H9 (cell line): ENCODE results near the gene ZNF821. TPM values are rescaled to one million over a fixed set of nuclear protein-coding genes. Genes with fewer than 3 reads are reported as not detected.

Experiments
- DNase-seq: peaks from one replicate; pipeline ENCODE4 v3.0.0-alpha.2; 2017
- H2AFZ ChIP-seq: one replicate; pipeline ENCODE4 v1.6.1; 2013; ENCODE audit warnings: mild to moderate bottlenecking, low read length, control low read depth, moderate library complexity
- H2AK5ac ChIP-seq: 2 replicates; pipeline ENCODE4 v1.6.1; 2013; ENCODE audit warnings: low read length, control low read depth, mixed read lengths; ENCODE audit not compliant: insufficient read length
- H2BK120ac ChIP-seq: one replicate; pipeline ENCODE4 v1.6.1; 2013; ENCODE audit warnings: low read depth, mild to moderate bottlenecking, low read length, control low read depth, inconsistent platforms; ENCODE audit not compliant: poor library complexity, severe bottlenecking
- H2BK12ac ChIP-seq: 2 replicates; pipeline ENCODE4 v1.6.1; 2013; ENCODE audit warnings: low read length, control low read depth, mixed read lengths, low read depth; ENCODE audit not compliant: insufficient read length
- H2BK15ac ChIP-seq: 2 replicates; pipeline ENCODE4 v1.6.1; 2013; ENCODE audit warnings: low read depth, low read length, control low read depth
- H2BK20ac ChIP-seq: one replicate; pipeline ENCODE4 v1.6.1; 2013; ENCODE audit warnings: low read depth, mild to moderate bottlenecking, low read length, control low read depth, inconsistent platforms; ENCODE audit not compliant: poor library complexity, severe bottlenecking
- H2BK5ac ChIP-seq: 2 replicates; pipeline ENCODE4 v1.6.1; 2013; ENCODE audit warnings: low read length, control low read depth, mixed read lengths; ENCODE audit not compliant: insufficient read length
- H3K14ac ChIP-seq: 2 replicates; pipeline ENCODE4 v1.6.1; 2013; ENCODE audit warnings: low read length, control low read depth; ENCODE audit not compliant: insufficient read depth
- H3K18ac ChIP-seq: 2 replicates; pipeline ENCODE4 v1.6.1; 2013; ENCODE audit warnings: low read depth, mild to moderate bottlenecking, mixed read lengths, low read length, control low read depth; ENCODE audit not compliant: insufficient read length
- H3K23ac ChIP-seq: 2 replicates; pipeline ENCODE4 v1.6.1; 2013; ENCODE audit warnings: low read length, control low read depth, mixed read lengths, low read depth; ENCODE audit not compliant: insufficient read length
- H3K23me2 ChIP-seq: 2 replicates; pipeline ENCODE4 v1.6.1; 2013; ENCODE audit warnings: low read depth, mild to moderate bottlenecking, mixed read lengths, low read length, control low read depth; ENCODE audit not compliant: insufficient read length, poor library complexity, severe bottlenecking
- H3K27ac ChIP-seq: 2 replicates; pipeline ENCODE4 v1.5.1; 2013; ENCODE audit warnings: low read length, control low read depth, mixed read lengths, low read depth; ENCODE audit not compliant: insufficient read length
- H3K27me3 ChIP-seq: 2 replicates; pipeline ENCODE4 v1.6.1; 2013; ENCODE audit warnings: low read length, control low read depth, inconsistent platforms; ENCODE audit not compliant: insufficient read depth
- H3K4ac ChIP-seq: 2 replicates; pipeline ENCODE4 v1.6.1; 2013; ENCODE audit warnings: low read depth, mild to moderate bottlenecking, control low read depth, inconsistent platforms, low read length, moderate library complexity
- H3K4me1 ChIP-seq: 2 replicates; pipeline ENCODE4 v1.6.1; 2013; ENCODE audit warnings: low read length, control low read depth, inconsistent platforms; ENCODE audit not compliant: insufficient read depth
- H3K4me2 ChIP-seq: 2 replicates; pipeline ENCODE4 v1.6.1; 2013; ENCODE audit warnings: low read length, control low read depth, mixed read lengths; ENCODE audit not compliant: insufficient read length, insufficient read depth
- H3K56ac ChIP-seq: 2 replicates; pipeline ENCODE4 v1.6.1; 2013; ENCODE audit warnings: low read depth, mild to moderate bottlenecking, mixed read lengths, low read length, control low read depth; ENCODE audit not compliant: insufficient read length
- H3K79me1 ChIP-seq: 2 replicates; pipeline ENCODE4 v1.6.1; 2013; ENCODE audit warnings: low read depth, mild to moderate bottlenecking, moderate library complexity, low read length, control low read depth, inconsistent platforms; ENCODE audit not compliant: insufficient read depth, poor library complexity, severe bottlenecking
- H3K79me2 ChIP-seq: 2 replicates; pipeline ENCODE4 v1.6.1; 2013; ENCODE audit warnings: low read length, control low read depth, inconsistent platforms; ENCODE audit not compliant: insufficient read depth
- H3K9ac ChIP-seq: 2 replicates; pipeline ENCODE4 v1.6.1; 2013; ENCODE audit warnings: low read length, control low read depth, mixed read lengths; ENCODE audit not compliant: insufficient read length; ENCODE audit errors: extremely low read depth
- H3K9me3 ChIP-seq: one replicate; pipeline ENCODE4 v1.6.1; 2013; ENCODE audit warnings: low read depth, low read length, inconsistent platforms; ENCODE audit not compliant: control insufficient read depth
- H3T11ph ChIP-seq: one replicate; pipeline ENCODE4 v1.6.1; 2013; ENCODE audit warnings: mild to moderate bottlenecking, low read length, control low read depth, inconsistent platforms
- H4K20me1 ChIP-seq: one replicate; pipeline ENCODE4 v1.6.1; 2013; ENCODE audit not compliant: control insufficient read depth, insufficient read length, insufficient read depth
- H4K5ac ChIP-seq: 2 replicates; pipeline ENCODE4 v1.6.1; 2013; ENCODE audit warnings: low read depth, mild to moderate bottlenecking, mixed read lengths, low read length, control low read depth; ENCODE audit not compliant: insufficient read length
- H4K8ac ChIP-seq: replicated peaks from 2 replicates; pipeline ENCODE4 v1.6.1; 2013; ENCODE audit warnings: low read length, control low read depth, mixed read lengths, low read depth; ENCODE audit not compliant: insufficient read length
- H4K91ac ChIP-seq: 2 replicates; pipeline ENCODE4 v1.6.1; 2013; ENCODE audit warnings: low read depth, mild to moderate bottlenecking, moderate library complexity, mixed read lengths, low read length, control low read depth; ENCODE audit not compliant: insufficient read length
- H3K27ac Mint-ChIP-seq, 3 experiments: 2 replicates in 2 of 3; 3 replicates in 1 of 3; pipeline ENCODE4 v1.8.0; 2020 to 2021; ENCODE audit warnings: mixed read lengths in 3 of 3, mild to moderate bottlenecking in 1 of 3, moderate library complexity in 1 of 3
- H3K27me3 Mint-ChIP-seq: 2 replicates; pipeline ENCODE4 v1.8.0; 2021; ENCODE audit warnings: low read depth, mild to moderate bottlenecking, moderate library complexity, mixed read lengths
- H3K36me3 Mint-ChIP-seq, 3 experiments: 2 replicates in 2 of 3; 3 replicates in 1 of 3; pipeline ENCODE4 v1.8.0; 2020 to 2021; ENCODE audit warnings: low read depth in 3 of 3, mixed read lengths in 3 of 3; ENCODE audit not compliant: insufficient read depth in 1 of 3
- H3K4me1 Mint-ChIP-seq, 2 experiments: 2 replicates each; pipeline ENCODE4 v1.8.0; 2020; ENCODE audit warnings: mixed read lengths in 2 of 2
- H3K4me3 Mint-ChIP-seq, 2 experiments: 2 replicates in 1 of 2; 3 replicates in 1 of 2; pipeline ENCODE4 v1.8.0; 2020 to 2021; ENCODE audit warnings: mild to moderate bottlenecking in 2 of 2, mixed read lengths in 2 of 2, moderate library complexity in 1 of 2
- H3K9me3 Mint-ChIP-seq, 2 experiments: 2 replicates in 1 of 2; 3 replicates in 1 of 2; pipeline ENCODE4 v1.8.0; 2020; ENCODE audit warnings: mild to moderate bottlenecking in 2 of 2, mixed read lengths in 2 of 2, moderate library complexity in 1 of 2
- WGBS: extraction: QIAGEN DNeasy Blood & Tissue Kit; methylation state at CpG from one replicate; pipeline ENCODE4 v1.1.7; 2013; ENCODE audit warnings: missing lambda C conversion rate, low lambda C conversion rate, mixed read lengths; ENCODE audit not compliant: insufficient read length; ENCODE audit errors: extremely low coverage; 5-methylcytosine and 5-hydroxymethylcytosine counted together
- total RNA-seq: library from RNA; stranded (reverse); gene quantifications from 2 replicates; pipeline ENCODE4 v1.2.1, GENCODE V29; 2021
- TF ChIP-seq, protein P1 (sequence below): fragments of 200-600 bp; sonication (generic); conservative IDR thresholded peaks from 3 replicates; pipeline ENCODE4 v1.8.0; 2021; ENCODE audit warnings: antibody characterized with exemption, mild to moderate bottlenecking

The ZNF821 gene
- total RNA-seq, 1 experiment from 2014 or later, result 12.5 TPM

DNA sequence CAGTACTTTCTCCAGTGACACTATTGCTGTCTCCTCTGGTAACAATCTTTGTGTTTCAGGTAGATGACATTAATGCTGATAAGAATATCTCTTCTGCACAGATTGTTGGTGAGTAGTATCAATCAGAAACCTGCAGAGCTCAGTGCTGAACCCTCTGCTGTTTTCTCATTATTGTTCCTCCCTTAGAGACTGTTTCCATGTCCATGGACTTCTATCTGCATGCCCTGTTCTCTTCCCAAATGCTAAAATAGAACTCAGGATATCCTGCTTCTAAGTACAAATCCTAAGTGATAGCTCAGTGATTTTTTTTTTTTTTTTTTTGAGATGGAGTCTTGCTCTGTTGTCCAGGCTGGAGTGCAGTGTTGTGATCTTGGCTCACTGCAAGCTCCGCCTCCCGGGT lies 40.7 kb upstream of the ZNF821 start:
- Histone ChIP-seq H3K27me3 (no peaks in the 10 kb centered on the region), H2AFZ (no peak overlapping the region), H3K4me1 (no peaks in the 10 kb centered on the region), H2BK5ac (no peak overlapping the region), H3T11ph (no peak overlapping the region), H3K9me3 (no peaks in the 10 kb centered on the region), H3K9ac (no peak overlapping the region), H3K4me2 (no peak overlapping the region), H3K27ac (no peak overlapping the region), H3K79me2 (no peaks in the 10 kb centered on the region; the same call in 1 of the 2 replicates), H3K23me2 (no peaks in the 10 kb centered on the region), H2AK5ac (no peak overlapping the region), H2BK120ac (no peak overlapping the region), H4K8ac (no peak overlapping the region), H3K18ac (no peak overlapping the region), H2BK15ac (no peak overlapping the region), H3K4ac (no peak overlapping the region), H3K79me1 (peaks cover 3% of the 10 kb centered on the region), H4K91ac (no peak overlapping the region), H4K20me1 (peaks cover 2% of the 10 kb centered on the region), H3K14ac (no peak overlapping the region), H3K56ac (no peak overlapping the region), H2BK12ac (no peak overlapping the region), H4K5ac (no peak overlapping the region), H2BK20ac (no peak overlapping the region), H3K23ac (no peak overlapping the region)
- Mint-ChIP-seq H3K36me3 (peaks cover 67 to 95% (median 95%) of the 10 kb centered on the region in 3 experiments), H3K27ac (no peak overlapping the region), H3K4me3 (no peak overlapping the region), H3K9me3 (no peaks in the 10 kb centered on the region), H3K27me3 (no peaks in the 10 kb centered on the region), H3K4me1 (no peaks in the 10 kb centered on the region)
- TF ChIP-seq, protein P1, sequence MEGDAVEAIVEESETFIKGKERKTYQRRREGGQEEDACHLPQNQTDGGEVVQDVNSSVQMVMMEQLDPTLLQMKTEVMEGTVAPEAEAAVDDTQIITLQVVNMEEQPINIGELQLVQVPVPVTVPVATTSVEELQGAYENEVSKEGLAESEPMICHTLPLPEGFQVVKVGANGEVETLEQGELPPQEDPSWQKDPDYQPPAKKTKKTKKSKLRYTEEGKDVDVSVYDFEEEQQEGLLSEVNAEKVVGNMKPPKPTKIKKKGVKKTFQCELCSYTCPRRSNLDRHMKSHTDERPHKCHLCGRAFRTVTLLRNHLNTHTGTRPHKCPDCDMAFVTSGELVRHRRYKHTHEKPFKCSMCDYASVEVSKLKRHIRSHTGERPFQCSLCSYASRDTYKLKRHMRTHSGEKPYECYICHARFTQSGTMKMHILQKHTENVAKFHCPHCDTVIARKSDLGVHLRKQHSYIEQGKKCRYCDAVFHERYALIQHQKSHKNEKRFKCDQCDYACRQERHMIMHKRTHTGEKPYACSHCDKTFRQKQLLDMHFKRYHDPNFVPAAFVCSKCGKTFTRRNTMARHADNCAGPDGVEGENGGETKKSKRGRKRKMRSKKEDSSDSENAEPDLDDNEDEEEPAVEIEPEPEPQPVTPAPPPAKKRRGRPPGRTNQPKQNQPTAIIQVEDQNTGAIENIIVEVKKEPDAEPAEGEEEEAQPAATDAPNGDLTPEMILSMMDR, result no peak
- no CpG with 5 or more reads among the region's 2 CpGs for WGBS
- DNase-seq, result no peak
